HG03342 (cell line): ENCODE measurements around the gene POLK.

Experiments used
- ATAC-seq: cut with Tn5 transposase; IDR thresholded peaks from one replicate; pipeline ENCODE4 v1.9.1; 2021; ENCODE audit warnings: mild to moderate bottlenecking, moderate library complexity; ENCODE audit not compliant: unreplicated experiment

Gene POLK

GRCh38 chr5:75639535-75640311, 128.0 kb downstream of the POLK start:
- ATAC-seq: no peak

GRCh38 chr5:75640395-75640794, 128.7 kb downstream of the POLK start:
- ATAC-seq: no peak

GRCh38 chr5:75640826-75641225, 129.1 kb downstream of the POLK start:
- no peak for ATAC-seq

- no peak for ATAC-seq
Measured at GRCh38 chr5:75648712-75649111, 137.0 kb downstream of the POLK start.
